ENCODE measurements around the gene GALNT2.

- TF ChIP-seq CTCF (IDR thresholded peaks at IDR 0.05) (no peak), TCF7L2 (IDR thresholded peaks at IDR 0.05; ENCODE audit: low read depth, low read length) (no peak)
Measured at GRCh38 chr1:230174041-230174440, 107.0 kb downstream of the GALNT2 start.
